SK-N-DZ (cell line): Measurements from ENCODE around the gene LARP1.
"Not testable (repeated sequence)": the region's sequence is repeated elsewhere in the genome, so short reads cannot be mapped to it uniquely, and the experiment has no call there.

Experiments
- DNase-seq: peaks from one replicate; pipeline ENCODE4 v3.0.0-alpha.2; 2015; ENCODE audit warnings: low spot score

LARP1 gene

DNA sequence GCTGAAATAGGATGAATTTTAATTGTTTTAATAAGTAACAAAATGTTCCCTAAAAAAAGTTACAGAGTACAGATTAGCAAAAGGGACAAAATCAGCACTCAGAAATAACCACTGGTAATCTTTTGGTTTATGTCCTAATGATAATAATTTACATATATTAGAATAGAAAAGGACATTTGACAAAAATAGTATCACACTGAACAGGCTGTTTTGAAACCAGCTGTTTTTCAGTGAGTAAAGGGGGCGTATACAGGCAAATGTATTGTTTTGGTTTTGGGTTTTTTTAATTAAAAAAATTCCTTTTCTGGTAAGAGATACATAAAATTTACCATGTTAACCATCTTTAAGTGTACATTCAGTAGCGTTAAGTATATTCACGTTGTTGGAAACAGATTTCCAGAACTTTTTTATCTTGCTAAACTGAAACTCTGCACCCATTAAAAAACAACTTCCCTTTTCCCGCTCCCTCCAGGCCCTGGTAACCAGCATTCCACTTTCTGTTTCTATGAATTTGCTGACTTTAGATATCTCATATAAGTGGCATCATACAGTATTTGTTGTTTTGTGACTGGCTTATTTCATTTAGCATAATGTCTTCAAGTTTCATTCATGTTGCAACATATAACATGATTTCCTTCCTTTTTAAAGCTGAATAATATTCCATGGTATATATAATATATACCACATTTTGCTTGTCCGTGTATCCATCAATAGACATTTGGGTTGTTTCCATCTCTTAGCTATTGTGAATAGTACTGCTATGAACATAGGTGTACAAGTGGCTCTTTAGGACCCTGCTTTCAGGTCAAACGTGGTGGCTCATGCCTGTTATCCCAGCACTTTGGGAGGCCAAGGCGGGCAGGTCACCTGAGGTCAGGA lies 20.6 kb upstream of the LARP1 start:
- no peak for DNase-seq

- not testable (repeated sequence) for DNase-seq
Observed at GRCh38 chr5:154735362-154735761, 19.8 kb upstream of the LARP1 start.

DNA sequence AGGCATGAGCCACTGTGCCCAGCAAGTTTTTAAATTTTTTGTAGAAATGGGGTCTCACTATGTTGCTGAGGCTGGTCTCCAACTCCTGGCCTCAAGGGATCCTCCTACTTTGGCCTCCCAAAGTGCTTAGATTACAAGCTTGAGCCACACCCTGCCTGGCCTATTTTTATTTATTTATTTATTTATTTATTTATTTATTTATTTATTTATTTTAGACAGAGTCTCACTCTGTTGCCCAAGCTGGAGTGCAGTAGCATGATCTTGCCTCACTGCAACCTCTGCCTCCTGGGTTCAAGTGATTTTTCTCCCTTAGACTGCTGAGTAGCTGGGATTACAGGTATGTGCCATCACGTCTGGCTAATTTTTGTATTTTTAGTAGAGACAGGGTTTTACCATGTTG lies 18.8 kb upstream of the LARP1 start:
- DNase-seq = not testable (repeated sequence)

- no peak for DNase-seq
Observed at GRCh38 chr5:154737667-154738320, 17.4 kb upstream of the LARP1 start.

GRCh38 chr5:154740483-154740882 lies 14.7 kb upstream of the LARP1 start:
- DNase-seq = no peak

DNA sequence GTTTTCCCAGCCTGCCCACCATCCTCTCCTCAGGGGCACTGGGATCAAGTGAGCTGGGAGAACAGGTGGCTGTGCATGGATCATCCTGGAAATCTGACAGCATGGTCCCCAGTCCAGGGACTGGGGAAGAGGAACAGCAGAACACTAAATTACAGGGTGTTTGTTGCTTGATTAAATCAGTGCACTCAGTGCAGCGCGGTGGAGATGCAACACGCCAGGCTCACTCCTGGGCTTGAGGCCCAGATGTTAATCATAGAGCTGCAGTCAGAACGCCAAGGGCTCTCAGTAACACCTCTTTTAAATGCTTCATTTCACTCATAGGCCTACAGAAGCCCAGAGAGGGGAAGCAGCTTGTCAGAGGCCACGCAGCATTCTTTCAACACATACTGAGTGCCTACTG lies 14.2 kb upstream of the LARP1 start:
- peak; percentile 89 for DNase-seq

DNA sequence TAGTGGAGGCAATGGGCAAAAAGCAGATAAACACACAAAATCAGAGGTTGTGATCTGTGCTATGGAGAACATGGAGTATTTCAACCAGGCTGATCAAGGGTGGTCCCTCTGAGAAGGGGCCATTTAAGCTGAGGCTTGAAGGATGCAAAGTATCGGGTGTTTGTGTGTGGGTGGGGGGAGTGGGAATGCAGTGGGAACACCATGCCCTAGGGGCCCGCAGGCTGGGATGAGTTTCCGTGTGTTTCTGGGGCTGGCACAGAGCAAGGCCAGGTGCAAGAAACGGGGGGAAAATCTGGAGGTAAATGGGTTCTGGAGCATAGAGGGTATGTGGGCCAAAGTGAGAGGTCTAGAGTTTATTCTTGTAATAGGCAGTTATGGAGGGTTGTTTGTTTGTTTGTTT lies 13.8 kb upstream of the LARP1 start:
- no peak for DNase-seq

DNA sequence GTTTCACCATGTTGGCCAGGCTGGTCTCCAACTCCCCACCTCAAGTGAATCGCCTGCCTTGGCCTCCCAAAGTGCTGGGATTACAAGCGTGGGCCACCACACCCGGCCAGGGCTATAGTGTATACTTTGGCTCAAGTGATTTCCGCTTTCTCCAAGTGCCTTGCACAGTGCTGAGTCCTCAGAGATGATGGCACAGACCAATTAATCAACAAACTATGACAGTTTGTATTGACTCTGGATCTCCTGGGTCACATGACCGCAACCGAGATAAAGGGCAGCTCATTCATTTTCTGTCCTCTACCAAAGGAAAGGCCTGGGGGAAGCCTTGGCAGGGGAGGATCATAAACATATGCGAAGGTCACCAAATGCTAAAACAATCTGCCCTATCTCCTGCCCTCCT lies 11.4 kb upstream of the LARP1 start:
- DNase-seq = no peak

DNA sequence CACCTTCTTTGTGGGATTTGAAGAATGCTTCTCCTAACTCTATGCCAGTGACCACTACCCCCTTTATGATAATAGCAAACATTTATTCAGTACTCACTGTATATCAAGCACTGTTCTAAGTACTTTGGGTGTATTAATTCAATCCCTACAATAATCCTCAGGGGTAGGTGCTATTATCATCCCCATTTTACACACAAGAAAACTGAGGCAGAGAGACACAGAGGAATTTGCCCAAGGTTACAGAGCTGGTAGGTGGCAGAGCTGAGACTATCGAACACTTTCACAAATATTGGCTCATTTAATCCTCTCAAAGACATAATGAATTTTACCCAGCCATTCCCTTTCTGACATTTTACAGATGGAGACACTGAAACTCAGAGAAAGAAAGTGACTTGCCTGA lies 9.8 kb upstream of the LARP1 start:
- DNase-seq = no peak

GRCh38 chr5:154749491-154749890 lies 5.7 kb upstream of the LARP1 start:
- DNase-seq = no peak

DNA sequence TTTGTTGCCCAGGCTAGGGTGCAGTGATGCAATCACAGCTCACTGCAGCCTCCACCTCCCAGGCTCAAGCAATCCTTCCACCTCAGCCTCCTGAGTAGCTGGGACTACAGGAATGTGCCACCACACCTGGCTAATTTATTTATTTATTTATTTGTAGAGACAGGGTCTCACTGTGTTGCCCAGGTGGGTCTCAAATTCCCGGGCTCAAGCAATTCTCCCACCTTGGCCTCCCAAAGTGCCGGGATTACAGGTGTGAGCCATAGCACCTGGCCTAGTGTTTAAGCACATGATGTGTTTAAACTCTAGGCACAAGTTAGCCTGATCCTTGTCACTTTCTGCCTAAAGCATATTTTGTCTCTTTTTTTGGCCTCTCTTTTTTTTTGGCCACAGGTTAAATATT lies 4.5 kb upstream of the LARP1 start:
- DNase-seq = not testable (repeated sequence)

GRCh38 chr5:154751854-154752253 lies 3.3 kb upstream of the LARP1 start:
- no peak for DNase-seq

DNA sequence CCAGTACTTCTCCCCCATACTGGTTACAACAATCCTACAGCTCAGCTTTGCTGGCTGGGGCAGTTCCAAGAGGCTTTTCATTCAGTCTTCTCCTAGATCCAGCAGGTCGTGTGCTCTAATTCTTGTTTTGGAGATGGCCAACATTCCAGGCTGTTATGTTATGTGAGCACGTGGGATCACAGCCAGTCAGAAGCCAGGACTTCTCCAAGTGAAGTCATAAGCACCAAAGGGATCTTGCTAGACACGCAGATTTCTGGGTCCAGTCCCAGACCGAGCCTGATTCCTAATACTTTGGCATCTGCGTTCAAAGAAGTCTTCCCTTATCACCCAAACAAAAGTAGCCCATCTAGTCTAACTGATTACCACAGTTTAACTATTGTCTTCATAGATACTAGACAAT lies 1.4 kb upstream of the LARP1 start:
- no peak for DNase-seq

DNA sequence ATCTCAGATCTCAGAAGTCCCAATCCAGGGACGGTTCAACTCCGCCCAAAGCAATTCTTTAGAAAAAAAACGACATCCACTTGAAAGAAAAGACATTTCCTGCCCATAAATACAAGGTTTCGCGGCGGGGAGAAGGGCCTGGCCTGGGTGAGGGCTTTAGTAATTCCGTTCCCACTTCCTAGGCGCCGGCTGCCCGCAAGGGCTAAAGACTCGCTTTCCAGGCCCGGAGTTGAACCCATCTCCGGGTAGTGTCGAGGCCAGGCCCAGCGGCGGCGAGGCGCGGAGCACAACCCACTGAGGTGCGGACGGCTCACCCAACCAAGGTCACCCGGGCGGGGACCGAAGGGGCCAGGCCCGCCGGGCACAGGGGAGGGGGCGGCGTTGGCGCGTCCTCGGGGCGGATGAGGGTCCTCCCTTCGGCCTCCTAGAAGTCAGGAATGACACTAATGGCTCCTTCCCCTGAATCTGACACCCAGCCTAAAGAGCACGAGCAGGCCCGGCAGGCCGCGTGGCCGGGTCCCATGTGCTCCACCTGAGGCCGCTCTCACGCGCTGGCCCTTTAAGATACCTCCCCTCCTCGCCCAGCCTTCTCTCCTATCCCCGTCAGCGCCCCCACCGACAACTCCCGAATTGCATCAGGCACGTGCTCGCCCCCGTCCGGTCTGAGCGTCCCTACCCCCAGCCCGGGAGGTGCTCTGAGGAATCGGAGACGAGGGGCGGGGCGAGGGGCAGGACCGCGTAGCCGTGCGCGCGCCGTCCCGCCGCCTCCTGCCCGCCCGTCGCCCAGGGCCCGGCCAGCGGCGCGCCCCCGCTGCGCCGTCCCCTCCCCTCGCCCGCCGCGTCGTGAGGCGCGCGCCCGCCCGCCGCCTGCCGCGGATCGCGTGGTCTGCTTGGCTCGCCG lies 467 bp upstream of the LARP1 start:
- peak; percentile 99 for DNase-seq

DNA sequence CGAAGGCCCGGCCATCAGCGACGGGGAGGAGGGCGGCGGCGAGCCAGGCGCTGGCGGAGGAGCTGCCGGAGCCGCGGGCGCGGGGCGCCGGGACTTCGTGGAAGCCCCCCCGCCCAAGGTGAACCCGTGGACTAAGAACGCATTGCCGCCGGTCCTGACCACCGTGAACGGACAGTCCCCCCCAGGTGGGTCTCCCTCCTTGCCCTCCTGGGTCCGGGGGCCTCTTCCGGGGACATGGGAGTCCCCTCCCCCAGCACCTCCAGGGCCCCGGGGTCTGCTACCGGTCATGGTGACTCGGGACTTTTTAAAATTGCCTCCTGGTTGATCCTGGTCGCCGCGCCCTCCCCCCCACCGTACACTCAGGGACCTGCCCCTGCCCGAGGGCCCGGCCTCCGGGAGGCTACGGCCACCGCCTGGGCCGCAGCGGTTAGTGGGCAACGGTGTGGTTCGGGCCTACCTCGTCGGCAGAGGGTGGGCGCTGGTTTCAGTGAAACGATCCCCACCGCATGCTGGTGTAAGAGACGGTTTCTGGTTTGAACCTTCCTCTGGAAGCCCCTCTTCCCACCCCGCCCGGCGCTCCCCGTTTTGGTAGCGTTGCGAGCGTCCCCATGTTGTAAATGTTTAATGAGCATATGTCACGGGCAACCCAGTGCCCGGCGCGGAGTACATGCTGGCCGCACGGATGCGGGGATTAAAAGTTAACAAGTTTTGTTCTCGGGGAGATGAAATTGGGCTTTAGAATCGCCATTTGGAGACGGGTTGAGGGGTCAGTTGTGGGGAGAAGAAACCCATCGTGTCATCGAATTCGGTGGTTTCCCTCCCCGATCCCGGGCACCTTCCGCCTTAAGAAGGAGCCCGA lies 1.1 kb downstream of the LARP1 start:
- DNase-seq = no peak

- DNase-seq = peak; percentile 26
Observed at GRCh38 chr5:154756868-154757813, 2.0 kb downstream of the LARP1 start.

- no peak for DNase-seq
Observed at GRCh38 chr5:154757814-154758406, 2.7 kb downstream of the LARP1 start.

DNA sequence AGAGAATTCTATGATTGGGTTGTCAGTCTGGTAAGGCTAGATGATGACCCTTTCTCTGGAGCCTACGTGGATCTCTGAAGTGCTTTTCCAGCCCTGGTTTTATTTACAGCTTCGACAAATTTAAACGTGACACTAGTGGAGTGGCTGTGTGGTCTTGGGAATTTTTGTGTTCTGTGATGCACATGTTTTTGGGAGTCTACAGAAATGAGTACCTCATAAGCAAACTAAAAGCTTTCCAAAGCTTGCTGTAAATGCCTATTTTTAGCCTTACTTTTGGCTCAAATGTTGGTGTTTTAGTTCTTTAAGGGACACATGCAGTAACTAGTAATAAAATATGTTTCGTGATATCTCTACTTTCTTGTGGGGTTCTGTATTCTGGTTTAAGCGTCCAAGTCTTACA lies 3.3 kb downstream of the LARP1 start:
- DNase-seq = no peak

GRCh38 chr5:154758977-154759376 lies 3.8 kb downstream of the LARP1 start:
- DNase-seq = no peak

- DNase-seq = not testable (repeated sequence)
Observed at GRCh38 chr5:154759868-154760267, 4.7 kb downstream of the LARP1 start.
